HG03469 (cell line): ENCODE results near the gene PIWIL1.

Source experiments
- ATAC-seq: cut with Tn5 transposase; IDR thresholded peaks from one replicate; pipeline ENCODE4 v1.9.1; 2021; ENCODE audit warnings: mild to moderate bottlenecking, moderate library complexity, moderate number of reproducible peaks; ENCODE audit not compliant: unreplicated experiment

PIWIL1 gene

GRCh38 chr12:130336723-130337487, 782 bp upstream of the PIWIL1 start:
- no peak for ATAC-seq

GRCh38 chr12:130338794-130339601, 1.3 kb downstream of the PIWIL1 start:
- no peak for ATAC-seq

GRCh38 chr12:130339951-130340350, 2.3 kb downstream of the PIWIL1 start:
- ATAC-seq, result no peak

- no peak for ATAC-seq
Observed at GRCh38 chr12:130342442-130342841, 4.8 kb downstream of the PIWIL1 start.

GRCh38 chr12:130342842-130343241, 5.2 kb downstream of the PIWIL1 start:
- ATAC-seq, result no peak

- no peak for ATAC-seq
Observed at GRCh38 chr12:130344529-130344928, 6.8 kb downstream of the PIWIL1 start.

GRCh38 chr12:130345292-130345691, 7.6 kb downstream of the PIWIL1 start:
- ATAC-seq, result no peak

GRCh38 chr12:130347588-130347987, 9.9 kb downstream of the PIWIL1 start:
- ATAC-seq, result no peak

- no peak for ATAC-seq
Observed at GRCh38 chr12:130350715-130351114, 13.0 kb downstream of the PIWIL1 start.

- ATAC-seq, result no peak
Observed at GRCh38 chr12:130351326-130351725, 13.6 kb downstream of the PIWIL1 start.

GRCh38 chr12:130353081-130353480, 15.4 kb downstream of the PIWIL1 start:
- ATAC-seq, result no peak

- no peak for ATAC-seq
Observed at GRCh38 chr12:130354407-130354806, 16.7 kb downstream of the PIWIL1 start.

- ATAC-seq, result no peak
Observed at GRCh38 chr12:130356222-130356621, 18.5 kb downstream of the PIWIL1 start.

GRCh38 chr12:130357241-130357640, 19.6 kb downstream of the PIWIL1 start:
- ATAC-seq, result no peak

- ATAC-seq, result no peak
Observed at GRCh38 chr12:130357729-130358330, 20.1 kb downstream of the PIWIL1 start.

- no peak for ATAC-seq
Observed at GRCh38 chr12:130362060-130362459, 24.4 kb downstream of the PIWIL1 start.

GRCh38 chr12:130364578-130364977, 26.9 kb downstream of the PIWIL1 start:
- no peak for ATAC-seq

- no peak for ATAC-seq
Observed at GRCh38 chr12:130366159-130366558, 28.5 kb downstream of the PIWIL1 start.

- no peak for ATAC-seq
Observed at GRCh38 chr12:130367003-130367402, 29.3 kb downstream of the PIWIL1 start.

- ATAC-seq, result no peak
Observed at GRCh38 chr12:130367523-130367922, 29.8 kb downstream of the PIWIL1 start.

GRCh38 chr12:130369816-130370215, 32.1 kb downstream of the PIWIL1 start:
- ATAC-seq, result no peak

GRCh38 chr12:130371296-130371695, 33.6 kb downstream of the PIWIL1 start:
- ATAC-seq, result no peak
